CD14-positive monocyte (primary cell): Measurements from ENCODE around the gene VAV2. TPM values are rescaled to one million over a fixed set of nuclear protein-coding genes. Genes with fewer than 3 reads are reported as not detected.
A peak's percentile ranks its signal among the peaks of the same experiment; 100 is the strongest.

Source experiments
- DNase-seq, 3 donors: peaks; one replicate each; pipeline ENCODE4 v3.0.0-alpha.2; 2011 to 2022
- H2AFZ ChIP-seq: 2 replicates; pipeline ENCODE4 v1.6.0; 2012; ENCODE audit warnings: mild to moderate bottlenecking, low read depth, low read length, inconsistent platforms; ENCODE audit not compliant: insufficient read depth, poor library complexity, severe bottlenecking
- H3K27ac ChIP-seq, 2 donors: 1 replicate in 1 of 2; 2 replicates in 1 of 2; pipeline ENCODE4 v1.5.1; 2012 to 2013; ENCODE audit warnings: low read length in 2 of 2, control low read depth in 1 of 2, inconsistent platforms in 1 of 2, low read depth in 1 of 2, mild to moderate bottlenecking in 1 of 2
- H3K27me3 ChIP-seq, 2 donors: one replicate each; pipeline versions ENCODE4 v1.6.0 to v1.6.1; 2011 to 2013; ENCODE audit warnings: low read length in 2 of 2; ENCODE audit not compliant: control insufficient read depth in 2 of 2, insufficient read depth in 2 of 2
- H3K36me3 ChIP-seq, 2 donors: replicated peaks in 1 of 2; 1 replicate in 1 of 2; 2 replicates in 1 of 2; pipeline versions ENCODE4 v1.5.1 to v1.6.1; 2012 to 2013; ENCODE audit warnings: low read length in 2 of 2, control low read depth in 1 of 2, inconsistent platforms in 1 of 2, mild to moderate bottlenecking in 1 of 2; ENCODE audit not compliant: insufficient read depth in 2 of 2, control insufficient read depth in 1 of 2
- H3K4me1 ChIP-seq, 2 donors: 1 replicate in 1 of 2; 2 replicates in 1 of 2; pipeline versions ENCODE4 v1.5.1 to v1.6.1; 2012 to 2013; ENCODE audit warnings: low read length in 2 of 2, control low read depth in 1 of 2, inconsistent platforms in 1 of 2, mild to moderate bottlenecking in 1 of 2, moderate library complexity in 1 of 2; ENCODE audit not compliant: insufficient read depth in 2 of 2, control insufficient read depth in 1 of 2
- H3K4me2 ChIP-seq: replicated peaks from 2 replicates; pipeline ENCODE3; 2012; ENCODE audit warnings: low read length, moderate library complexity, mild to moderate bottlenecking; ENCODE audit not compliant: poor library complexity, severe bottlenecking; ENCODE audit errors: extremely low read depth
- H3K4me3 ChIP-seq, 3 experiments: fragments of 200-600 bp in 1 of 3; sonication (generic) in 1 of 3; replicated peaks in 1 of 3; 1 replicate in 2 of 3; 2 replicates in 1 of 3; pipeline ENCODE4 v1.5.1; 2011 to 2013; ENCODE audit warnings: low read length in 3 of 3, mild to moderate bottlenecking in 3 of 3, control low read depth in 2 of 3, low read depth in 2 of 3, inconsistent platforms in 1 of 3, moderate library complexity in 1 of 3
- H3K79me2 ChIP-seq: 2 replicates; pipeline ENCODE4 v1.6.0; 2012; ENCODE audit warnings: mild to moderate bottlenecking, control low read depth, inconsistent platforms, low read length, moderate library complexity; ENCODE audit not compliant: insufficient read depth
- H3K9ac ChIP-seq: 2 replicates; pipeline ENCODE4 v1.6.0; 2017; ENCODE audit warnings: low read length, mild to moderate bottlenecking; ENCODE audit not compliant: insufficient read depth, poor library complexity, severe bottlenecking
- H3K9me3 ChIP-seq, 2 donors: replicated peaks in 1 of 2; 1 replicate in 1 of 2; 2 replicates in 1 of 2; pipeline versions ENCODE4 v1.5.1 to v1.6.1; 2012 to 2013; ENCODE audit warnings: low read length in 2 of 2, control low read depth in 1 of 2; ENCODE audit not compliant: control insufficient read depth in 1 of 2, insufficient read depth in 1 of 2
- H4K20me1 ChIP-seq: 2 replicates; pipeline ENCODE4 v1.6.0; 2012; ENCODE audit warnings: mild to moderate bottlenecking, low read length, control low read depth, moderate library complexity; ENCODE audit not compliant: insufficient read depth
- H3K27ac Mint-ChIP-seq, 7 donors: one replicate each; pipeline ENCODE4 v1.8.0; 2020; ENCODE audit warnings: mild to moderate bottlenecking in 7 of 7, mixed read lengths in 7 of 7, moderate library complexity in 6 of 7, inconsistent platforms in 2 of 7
- H3K27me3 Mint-ChIP-seq, 3 donors: one replicate each; pipeline ENCODE4 v1.8.0; 2021 to 2022; ENCODE audit warnings: low read depth in 3 of 3, mild to moderate bottlenecking in 3 of 3, mixed read lengths in 3 of 3, moderate library complexity in 3 of 3, inconsistent platforms in 1 of 3
- H3K36me3 Mint-ChIP-seq, 2 donors: one replicate each; pipeline ENCODE4 v1.8.0; 2020; ENCODE audit warnings: mixed read lengths in 2 of 2, inconsistent platforms in 1 of 2, mild to moderate bottlenecking in 1 of 2
- H3K4me1 Mint-ChIP-seq: one replicate; pipeline ENCODE4 v1.8.0; 2020; ENCODE audit warnings: mild to moderate bottlenecking, mixed read lengths
- H3K4me3 Mint-ChIP-seq, 2 donors: one replicate each; pipeline ENCODE4 v1.8.0; 2020; ENCODE audit warnings: mild to moderate bottlenecking in 2 of 2, mixed read lengths in 2 of 2, moderate library complexity in 1 of 2
- H3K9me3 Mint-ChIP-seq, 7 donors: one replicate each; pipeline ENCODE4 v1.8.0; 2020 to 2022; ENCODE audit warnings: mixed read lengths in 7 of 7, mild to moderate bottlenecking in 6 of 7, moderate library complexity in 6 of 7, inconsistent platforms in 2 of 7
- WGBS: methylation state at CpG from one replicate; pipeline ENCODE4 v1.1.5; 2013; ENCODE audit warnings: missing lambda C conversion rate; ENCODE audit not compliant: insufficient coverage; 5-methylcytosine and 5-hydroxymethylcytosine counted together
- intact Hi-C, 2 donors: fragments of 100-400 bp; cut with micrococcal nuclease; formaldehyde crosslinking; loops; one replicate each; pipeline versions ENCODE4 v1.15.0 to v1.15.1; 2023
- polyA plus RNA-seq, 3 donors: library from polyadenylated mRNA; depleted of rRNA in 1 of 3; unstranded in 2 of 3; stranded (reverse) in 1 of 3; fragments of 300-500 nt in 2 of 3; fragments of >200 nt in 1 of 3; fragmentation: Illumina TruSeq in 2 of 3; gene quantifications; 1 replicate in 2 of 3; 2 replicates in 1 of 3; pipeline ENCODE4 v1.2.3, GENCODE V29; 2012 to 2021
- TF ChIP-seq, protein P1 (sequence below): fragments of 200-600 bp; IDR thresholded peaks from one replicate; pipeline ENCODE4 v1.8.0; 2022; ENCODE audit warnings: antibody characterized with exemption, mild to moderate bottlenecking

VAV2 gene
- polyA plus RNA-seq, 3 donors: 2.3 to 13.6 (median 2.3) TPM

DNA sequence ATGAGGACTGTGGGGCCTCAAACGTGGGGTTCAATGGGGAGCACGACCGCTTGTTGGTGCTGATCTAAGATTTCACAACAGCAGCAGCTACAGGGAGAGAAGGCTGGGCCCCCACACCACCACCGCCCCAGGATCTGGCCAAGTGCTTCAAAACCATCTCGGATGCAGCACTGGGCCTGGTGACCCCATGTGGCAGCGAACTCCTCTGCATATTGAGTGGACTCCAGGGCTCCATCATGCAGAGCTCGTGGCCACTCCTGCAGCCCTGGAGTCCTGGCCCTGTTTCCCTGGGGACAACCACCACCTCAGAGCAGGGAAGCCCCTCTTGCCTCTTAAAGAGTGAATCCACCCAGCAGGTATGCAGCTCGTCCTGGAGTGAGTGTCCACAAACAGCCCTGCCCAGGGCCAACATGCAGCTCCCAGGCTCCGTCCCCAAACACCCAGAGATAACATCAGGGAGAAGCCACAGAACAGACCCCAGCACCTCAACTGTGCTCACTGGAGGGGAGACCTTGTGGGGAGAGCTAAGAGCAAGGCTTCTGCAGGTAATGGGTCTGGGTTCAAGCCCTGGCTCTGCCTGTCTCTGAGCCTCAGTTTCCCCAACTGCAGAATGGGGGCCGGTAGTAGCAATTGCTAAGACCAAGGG lies 150.8 kb downstream of the VAV2 start:
- intact Hi-C loops: no loop called here
- H3K9me3 Mint-ChIP-seq: peaks cover 0 to 3% (median 0%) of the 10 kb centered on the region in 7 donors
- H3K27me3 Mint-ChIP-seq: peaks cover 0 to 4% (median 4%) of the 10 kb centered on the region in 3 donors
- H3K27ac Mint-ChIP-seq: peak overlapping the region in 1 of 7 donors; percentile 28
- no peak overlapping the region for H3K9ac ChIP-seq
- peaks cover 21% of the 10 kb centered on the region for H3K79me2 ChIP-seq
- no peaks in the 10 kb centered on the region for H4K20me1 ChIP-seq
- H3K9me3 ChIP-seq: no peaks in the 10 kb centered on the region
- no peak overlapping the region for H3K27ac ChIP-seq
- H3K4me1 ChIP-seq: peaks cover 43 to 54% of the 10 kb centered on the region in 2 donors
- peaks cover 56% of the 10 kb centered on the region for H3K4me1 Mint-ChIP-seq
- DNase-seq: no peak
- H3K36me3 ChIP-seq: no peaks in the 10 kb centered on the region
- no peak overlapping the region for H2AFZ ChIP-seq
- WGBS: 85% methylated on average over 6 of the region's 10 CpGs
- TF ChIP-seq, protein P1, sequence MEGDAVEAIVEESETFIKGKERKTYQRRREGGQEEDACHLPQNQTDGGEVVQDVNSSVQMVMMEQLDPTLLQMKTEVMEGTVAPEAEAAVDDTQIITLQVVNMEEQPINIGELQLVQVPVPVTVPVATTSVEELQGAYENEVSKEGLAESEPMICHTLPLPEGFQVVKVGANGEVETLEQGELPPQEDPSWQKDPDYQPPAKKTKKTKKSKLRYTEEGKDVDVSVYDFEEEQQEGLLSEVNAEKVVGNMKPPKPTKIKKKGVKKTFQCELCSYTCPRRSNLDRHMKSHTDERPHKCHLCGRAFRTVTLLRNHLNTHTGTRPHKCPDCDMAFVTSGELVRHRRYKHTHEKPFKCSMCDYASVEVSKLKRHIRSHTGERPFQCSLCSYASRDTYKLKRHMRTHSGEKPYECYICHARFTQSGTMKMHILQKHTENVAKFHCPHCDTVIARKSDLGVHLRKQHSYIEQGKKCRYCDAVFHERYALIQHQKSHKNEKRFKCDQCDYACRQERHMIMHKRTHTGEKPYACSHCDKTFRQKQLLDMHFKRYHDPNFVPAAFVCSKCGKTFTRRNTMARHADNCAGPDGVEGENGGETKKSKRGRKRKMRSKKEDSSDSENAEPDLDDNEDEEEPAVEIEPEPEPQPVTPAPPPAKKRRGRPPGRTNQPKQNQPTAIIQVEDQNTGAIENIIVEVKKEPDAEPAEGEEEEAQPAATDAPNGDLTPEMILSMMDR: no peak
- H3K4me2 ChIP-seq: no peak overlapping the region
- H3K27me3 ChIP-seq: no peaks in the 10 kb centered on the region
- peaks cover 10 to 11% of the 10 kb centered on the region in 2 donors for H3K36me3 Mint-ChIP-seq
- H3K4me3 Mint-ChIP-seq: no peak overlapping the region
- H3K4me3 ChIP-seq: no peak overlapping the region

DNA sequence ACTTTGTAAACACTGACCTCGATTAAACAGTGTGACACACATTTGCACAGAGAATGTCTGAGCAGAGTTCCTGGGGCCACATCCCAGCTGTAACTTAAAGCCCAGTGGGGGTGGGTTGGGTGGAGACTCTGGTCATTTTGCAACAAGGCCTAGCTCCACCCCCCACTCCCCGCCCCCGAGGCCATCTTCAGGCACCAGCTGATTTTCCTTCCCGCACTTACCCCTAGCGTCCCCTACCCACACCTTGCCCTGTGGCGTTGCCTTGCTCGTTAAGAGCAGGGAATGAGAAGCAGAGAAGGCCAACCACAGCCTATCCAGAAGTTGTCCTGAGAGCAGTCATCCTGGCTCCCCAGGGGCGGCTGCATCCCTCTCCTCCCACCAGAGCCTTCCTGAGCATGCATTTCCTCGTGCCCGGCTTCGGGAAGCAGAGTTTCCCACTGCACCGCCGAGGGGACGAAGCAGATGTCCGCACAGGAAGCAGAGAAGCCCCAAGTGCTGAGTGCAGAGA lies 152.2 kb downstream of the VAV2 start:
- H3K27ac ChIP-seq: peak overlapping the region; percentile 21 to 44
- H3K36me3 Mint-ChIP-seq: peaks cover 12 to 17% of the 10 kb centered on the region in 2 donors
- H3K36me3 ChIP-seq: no peaks in the 10 kb centered on the region
- no peaks in the 10 kb centered on the region for H3K9me3 ChIP-seq
- H3K9me3 Mint-ChIP-seq: peaks cover 0 to 3% (median 0%) of the 10 kb centered on the region in 7 donors
- WGBS: 51% methylated on average over 11 of the region's 15 CpGs
- peaks cover 45% of the 10 kb centered on the region for H3K4me1 Mint-ChIP-seq
- peaks cover 19% of the 10 kb centered on the region for H3K79me2 ChIP-seq
- peak overlapping the region in 1 of 3 experiments; percentile 24 for H3K4me3 ChIP-seq
- H2AFZ ChIP-seq: peak overlapping the region; percentile 57
- intact Hi-C loops: no loop called here
- peak overlapping the region; percentile 54 for H3K9ac ChIP-seq
- peaks cover 31 to 40% of the 10 kb centered on the region in 2 donors for H3K4me1 ChIP-seq
- peak overlapping the region; percentile 47 for H3K4me2 ChIP-seq
- H3K27ac Mint-ChIP-seq: peak overlapping the region; percentile 8 to 85 (median 60)
- no peaks in the 10 kb centered on the region for H4K20me1 ChIP-seq
- H3K4me3 Mint-ChIP-seq: peak overlapping the region; percentile 39
- H3K27me3 ChIP-seq: no peaks in the 10 kb centered on the region
- TF ChIP-seq, protein P1: no peak
- H3K27me3 Mint-ChIP-seq: peaks cover 0 to 4% (median 4%) of the 10 kb centered on the region in 3 donors
- DNase-seq: peak; percentile 34 to 47 (median 37)
